Erythroblast (primary cell): Measurements from ENCODE around the gene PLPP4.

ENCODE experiments used
- GATA1 ChIP-seq: IDR thresholded peaks from 2 replicates; pipeline ENCODE4 v1.6.1; 2011; ENCODE audit warnings: low read depth, mild to moderate bottlenecking, control low read depth, low read length, moderate library complexity
- POLR2A ChIP-seq: IDR thresholded peaks from 2 replicates; pipeline ENCODE4 v1.6.1; 2011; ENCODE audit warnings: mild to moderate bottlenecking, low read length

- TF ChIP-seq POLR2A (no peak), GATA1 (no peak)
These were observed 17.9 kb downstream of the PLPP4 start for GRCh38 chr10:120474956-120475355.
